Coronary artery (tissue), 2 donors: ENCODE data around the gene PHACTR1.

Source experiments
- DNase-seq: peaks from one replicate; pipeline ENCODE4 v3.0.0-alpha.2; 2017; ENCODE audit warnings: low spot score
- H3K27ac ChIP-seq, 2 donors: fragments of 200-600 bp; sonication (generic); one replicate each; pipeline ENCODE4 v1.5.1; 2016 to 2019
- H3K4me3 ChIP-seq: fragments of 200-600 bp; sonication (generic); 2 replicates; pipeline ENCODE4 v1.5.1; 2016; ENCODE audit warnings: mild to moderate bottlenecking, moderate library complexity
- CTCF ChIP-seq: fragments of 200-600 bp; sonication (generic); IDR thresholded peaks from one replicate; pipeline ENCODE4 v1.5.1; 2019; ENCODE audit warnings: antibody characterized with exemption

PHACTR1 gene

DNA sequence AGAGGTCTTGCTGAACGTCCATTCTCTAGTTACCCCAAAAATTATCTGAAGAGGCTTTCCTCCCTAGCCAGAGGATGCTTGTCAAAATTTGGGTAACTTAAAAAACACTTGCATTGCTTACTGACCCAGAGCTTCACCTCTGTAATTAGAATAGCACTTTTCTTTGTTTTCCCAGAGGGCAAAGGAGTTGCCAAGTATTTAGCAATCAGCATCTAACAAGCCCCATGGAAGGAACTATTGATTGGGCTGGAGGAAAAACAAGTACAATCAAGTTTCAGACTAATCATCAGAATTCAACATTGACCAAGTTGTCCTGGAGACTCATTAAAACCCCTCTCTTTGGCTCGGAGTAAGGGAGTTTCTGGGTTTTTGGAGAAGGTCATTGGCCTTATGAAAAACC, 385.4 kb downstream of the PHACTR1 start:
- H3K27ac ChIP-seq = no peak overlapping the region
- DNase-seq = no peak
- TF ChIP-seq CTCF = no peak
- no peak overlapping the region for H3K4me3 ChIP-seq

- TF ChIP-seq CTCF = no peak
- H3K27ac ChIP-seq = no peak overlapping the region
- DNase-seq = no peak
These were observed 386.6 kb downstream of the PHACTR1 start for GRCh38 chr6:13103169-13103568.

GRCh38 chr6:13105139-13105538, 388.6 kb downstream of the PHACTR1 start:
- no peak for TF ChIP-seq CTCF
- no peak for DNase-seq
- Histone ChIP-seq H3K4me3 (no peak overlapping the region), H3K27ac (no peak overlapping the region)

More at GRCh38 chr6:13103169-13103568, 386.6 kb downstream of the PHACTR1 start:
- no peak overlapping the region for H3K4me3 ChIP-seq

DNA sequence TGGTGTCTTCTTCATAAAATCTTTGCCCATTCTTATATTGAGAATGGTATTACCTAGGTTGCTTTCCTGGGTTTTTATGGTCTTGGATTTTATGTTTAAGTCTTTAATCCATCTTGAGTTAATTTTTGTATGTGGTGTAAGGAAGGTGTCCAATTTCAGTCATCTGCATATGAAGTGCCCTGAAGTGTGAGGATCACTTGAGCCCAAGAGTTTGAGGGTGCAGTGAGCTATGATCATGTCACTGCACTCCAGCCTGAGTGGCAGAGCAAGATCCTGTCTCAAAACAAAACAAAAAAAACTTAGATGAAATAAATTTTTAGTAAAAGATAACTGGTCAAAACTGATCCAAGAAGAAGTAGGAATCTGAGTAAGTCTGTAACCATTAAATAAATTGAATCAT, 396.4 kb downstream of the PHACTR1 start:
- TF ChIP-seq CTCF = no peak
- no peak for DNase-seq
- no peak overlapping the region for H3K4me3 ChIP-seq

DNA sequence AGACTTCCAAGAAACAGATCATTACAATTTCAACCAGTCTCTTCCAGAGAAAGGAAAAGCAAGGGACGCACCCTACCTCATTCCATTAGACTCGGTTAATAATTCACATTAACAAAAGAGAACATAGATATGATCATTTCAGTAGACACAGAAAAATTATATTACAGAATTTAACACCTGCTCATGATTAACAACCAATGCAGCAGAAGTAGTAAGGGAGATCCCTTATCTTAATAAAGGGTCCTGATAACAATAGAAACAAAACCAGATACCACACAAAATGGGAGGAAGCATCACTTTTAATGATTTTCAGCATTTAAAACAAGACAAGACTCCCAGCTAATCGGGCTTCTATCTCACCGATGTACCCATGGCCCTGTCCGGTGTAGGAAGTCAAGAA, 396.8 kb downstream of the PHACTR1 start:
- no peak for DNase-seq
- no peak for TF ChIP-seq CTCF
- no peak overlapping the region for H3K4me3 ChIP-seq
- no peak overlapping the region for H3K27ac ChIP-seq

More for the DNA sequence above, 396.4 kb downstream of the PHACTR1 start:
- H3K27ac ChIP-seq = no peak overlapping the region

GRCh38 chr6:13113981-13114593, 397.5 kb downstream of the PHACTR1 start:
- Histone ChIP-seq H3K27ac (no peak overlapping the region), H3K4me3 (no peak overlapping the region)
- DNase-seq = no peak
- TF ChIP-seq CTCF = no peak

- TF ChIP-seq CTCF = no peak
These were observed 399.6 kb downstream of the PHACTR1 start for GRCh38 chr6:13116155-13116554.

More at GRCh38 chr6:13116155-13116554, 399.6 kb downstream of the PHACTR1 start:
- no peak overlapping the region for H3K27ac ChIP-seq
- no peak for DNase-seq
- H3K4me3 ChIP-seq = no peak overlapping the region
